ENCODE results near the gene CAMK2B.

CAMK2B gene

GRCh38 chr7:44225566-44226395, 99.6 kb downstream of the CAMK2B start:
- no peak for DNase-seq

DNA sequence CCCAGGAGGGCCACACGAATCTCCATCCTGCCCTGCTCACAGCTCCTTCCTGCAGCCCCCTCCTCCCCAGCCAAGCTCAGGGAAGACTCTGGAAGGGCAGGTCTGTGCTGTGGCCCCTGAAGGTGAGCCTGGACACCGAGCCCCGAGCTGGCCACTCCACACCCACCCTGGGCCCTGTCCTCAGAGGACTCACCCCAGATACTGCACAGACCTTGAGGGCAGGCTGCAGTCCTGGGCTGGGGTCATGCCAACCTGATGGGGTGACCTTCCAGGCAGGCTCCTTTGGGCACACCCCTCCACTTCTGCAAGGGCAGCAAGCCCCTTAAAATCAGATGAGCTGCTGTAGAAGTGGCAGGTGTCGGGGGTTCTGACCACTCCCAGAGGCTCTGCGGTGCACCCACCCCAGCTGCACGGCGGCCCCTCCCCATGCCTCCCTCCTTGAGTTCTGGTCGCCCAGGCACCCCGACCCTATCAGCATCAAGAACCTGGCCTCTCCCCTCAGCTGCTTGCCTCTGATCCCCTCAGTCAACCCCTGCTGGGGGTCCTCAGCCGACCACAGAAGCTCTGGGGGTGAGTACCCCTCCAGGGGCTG, 100.3 kb downstream of the CAMK2B start:
- DNase-seq: no peak

- no peak for DNase-seq
Measured at GRCh38 chr7:44224080-44224973, 101.1 kb downstream of the CAMK2B start.

DNA sequence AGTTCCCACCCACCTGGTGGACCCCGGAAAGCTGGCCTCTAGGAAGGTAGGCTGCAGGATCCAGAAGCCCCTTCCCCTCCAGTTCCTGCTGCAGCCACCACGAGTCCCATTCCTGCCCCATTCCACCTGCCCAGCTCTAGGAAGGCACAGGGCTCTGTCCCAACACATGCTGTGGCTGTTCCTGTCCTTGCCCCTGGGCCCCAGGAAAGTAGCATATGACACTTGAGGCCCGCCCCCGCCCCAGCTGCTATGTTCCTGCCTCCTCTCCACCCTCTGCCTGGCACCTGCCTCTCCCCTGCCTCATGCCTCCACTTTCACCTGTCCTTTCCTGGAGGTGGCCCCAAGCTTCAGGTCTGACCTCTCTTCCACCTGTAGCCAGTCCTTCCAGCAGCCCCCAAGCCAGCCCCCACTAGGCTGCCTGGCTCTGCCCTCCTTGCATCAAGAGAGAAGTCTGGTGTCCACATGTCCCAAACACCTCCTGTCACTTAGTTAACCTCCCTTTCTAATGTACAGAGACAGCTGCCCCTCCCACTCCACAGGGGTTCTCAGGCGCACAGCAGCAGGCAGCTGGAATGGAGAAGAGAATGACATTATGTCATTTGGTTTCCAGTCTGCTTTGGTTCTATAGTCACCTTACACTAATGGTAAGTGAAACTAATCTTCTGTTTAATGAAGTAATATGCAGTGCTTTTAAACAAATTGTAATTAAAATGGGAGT, 101.9 kb downstream of the CAMK2B start:
- no peak for DNase-seq

DNA sequence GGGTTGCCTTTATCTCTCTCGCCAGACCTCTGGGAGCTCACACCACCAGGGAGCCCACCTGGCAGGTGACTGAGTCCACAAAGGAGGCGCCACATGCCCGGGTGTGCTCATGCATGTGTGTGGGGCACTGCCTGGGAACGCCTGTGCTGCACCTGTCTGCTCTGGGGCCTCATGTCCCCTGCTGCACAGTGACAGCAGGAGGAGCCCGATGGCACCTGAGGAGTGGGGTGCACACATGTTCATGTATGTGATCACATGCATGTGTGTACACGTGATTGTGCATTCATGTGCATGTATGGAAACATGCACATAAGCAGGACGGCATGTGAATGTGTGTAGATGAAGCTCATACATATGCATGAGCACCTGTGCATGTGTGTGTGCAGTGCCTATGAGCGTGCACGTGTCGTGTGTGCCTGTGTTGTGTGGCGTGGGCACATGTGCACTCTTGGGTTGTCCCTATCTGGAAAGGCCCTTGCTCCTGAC, 102.6 kb downstream of the CAMK2B start:
- no peak for DNase-seq

GRCh38 chr7:44222074-44222473, 103.3 kb downstream of the CAMK2B start:
- DNase-seq: no peak

- no peak for DNase-seq
Measured at GRCh38 chr7:44221231-44221791, 104.1 kb downstream of the CAMK2B start.

DNA sequence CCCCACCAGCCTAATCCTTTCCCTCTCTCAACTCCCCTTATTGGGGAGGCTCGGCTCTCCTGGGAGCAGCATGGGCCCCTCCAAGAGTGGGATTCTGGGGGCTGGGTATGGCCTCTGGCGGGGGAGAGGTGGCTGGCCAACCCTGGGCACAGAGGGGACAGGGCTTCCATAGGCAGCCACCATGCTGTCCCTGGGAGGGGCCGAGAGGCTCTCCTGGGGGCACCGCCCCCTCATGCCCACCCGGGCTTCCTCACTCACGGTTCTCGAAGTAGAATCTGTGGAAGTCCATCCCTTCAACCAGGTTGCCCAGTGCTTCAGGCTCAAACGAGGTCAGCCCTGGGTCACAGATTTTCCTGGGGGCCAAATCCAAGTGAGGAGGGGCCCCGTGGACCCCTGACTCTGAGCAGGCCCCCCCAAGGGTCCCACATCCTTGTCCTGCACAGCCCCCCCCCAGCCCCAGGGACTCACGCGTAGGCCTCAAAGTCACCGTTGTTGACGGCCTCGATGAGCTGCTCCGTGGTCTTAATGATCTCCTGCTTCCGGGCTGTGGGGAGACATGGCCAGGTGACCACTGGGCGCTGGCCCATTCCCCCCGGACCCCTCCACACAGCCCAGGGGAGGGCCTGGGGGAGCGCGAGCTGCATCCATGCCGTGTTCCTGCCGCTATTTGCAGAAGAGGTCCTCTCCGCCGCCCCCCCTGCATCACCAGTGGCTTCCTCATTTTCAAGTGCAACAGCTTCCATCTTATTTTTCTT, 104.9 kb downstream of the CAMK2B start:
- no peak for DNase-seq

- DNase-seq: no peak
Measured at GRCh38 chr7:44220046-44220357, 105.4 kb downstream of the CAMK2B start.

- no peak for DNase-seq
Measured at GRCh38 chr7:44219371-44220045, 105.9 kb downstream of the CAMK2B start.

GRCh38 chr7:44218418-44219201, 106.8 kb downstream of the CAMK2B start:
- no peak for DNase-seq

- no peak for DNase-seq
Measured at GRCh38 chr7:44217852-44218402, 107.5 kb downstream of the CAMK2B start.

GRCh38 chr7:44217223-44217714, 108.1 kb downstream of the CAMK2B start:
- DNase-seq: no peak

DNA sequence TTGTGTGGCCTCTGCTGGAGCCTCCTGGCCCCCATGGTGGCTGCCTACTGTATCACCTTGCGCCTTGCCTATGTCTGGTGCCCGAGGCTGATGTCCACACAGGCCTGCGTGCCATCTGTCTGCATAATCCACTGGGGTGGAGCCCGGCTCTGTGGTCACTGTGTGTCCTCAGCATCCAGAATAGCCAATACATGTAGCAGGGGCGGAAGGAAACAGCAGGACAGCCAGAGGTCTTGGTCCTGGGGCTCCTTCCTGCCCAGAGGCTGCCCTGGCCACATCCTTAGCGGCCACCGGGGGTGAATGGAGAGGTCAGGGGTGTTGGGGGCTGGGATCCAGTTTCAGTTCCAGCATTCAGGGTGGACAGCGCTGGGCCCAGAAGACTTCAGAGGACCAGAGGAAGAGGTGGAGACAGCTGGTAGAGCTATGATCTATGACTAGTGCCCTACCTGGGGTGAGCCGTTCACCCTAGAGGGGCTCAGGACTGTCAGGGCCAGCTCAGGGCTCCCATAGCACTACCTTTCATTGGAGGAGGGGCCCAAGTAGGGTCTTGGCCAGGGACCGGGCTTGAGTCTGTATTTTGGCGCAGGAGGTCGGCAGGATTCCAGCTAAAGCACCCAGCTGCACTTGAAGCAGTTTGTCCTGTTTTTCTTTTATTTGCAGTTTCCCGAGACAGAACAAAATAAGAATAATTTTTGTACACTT, 108.7 kb downstream of the CAMK2B start:
- no peak for DNase-seq

- DNase-seq: no peak
Measured at GRCh38 chr7:44216019-44216418, 109.4 kb downstream of the CAMK2B start.

DNA sequence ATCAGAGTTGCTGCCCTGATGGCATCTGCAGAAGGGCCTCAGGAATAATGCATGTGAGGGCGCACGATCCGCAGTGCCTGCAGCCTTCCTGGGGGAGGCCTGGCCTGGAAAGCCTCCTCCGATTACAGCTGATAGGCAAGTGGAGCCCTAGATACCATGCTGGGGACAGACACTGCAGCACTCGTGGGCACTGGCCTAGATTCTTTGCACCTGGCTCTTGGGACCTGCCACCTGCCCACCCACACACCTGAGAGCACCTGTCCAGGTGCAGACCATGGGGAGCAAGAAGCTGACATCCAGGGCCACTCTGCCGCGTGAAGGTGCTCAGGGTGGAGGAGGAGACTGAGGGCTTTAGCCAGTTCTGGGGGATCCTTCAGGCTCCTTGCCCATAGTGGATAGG, 109.9 kb downstream of the CAMK2B start:
- no peak for DNase-seq

DNA sequence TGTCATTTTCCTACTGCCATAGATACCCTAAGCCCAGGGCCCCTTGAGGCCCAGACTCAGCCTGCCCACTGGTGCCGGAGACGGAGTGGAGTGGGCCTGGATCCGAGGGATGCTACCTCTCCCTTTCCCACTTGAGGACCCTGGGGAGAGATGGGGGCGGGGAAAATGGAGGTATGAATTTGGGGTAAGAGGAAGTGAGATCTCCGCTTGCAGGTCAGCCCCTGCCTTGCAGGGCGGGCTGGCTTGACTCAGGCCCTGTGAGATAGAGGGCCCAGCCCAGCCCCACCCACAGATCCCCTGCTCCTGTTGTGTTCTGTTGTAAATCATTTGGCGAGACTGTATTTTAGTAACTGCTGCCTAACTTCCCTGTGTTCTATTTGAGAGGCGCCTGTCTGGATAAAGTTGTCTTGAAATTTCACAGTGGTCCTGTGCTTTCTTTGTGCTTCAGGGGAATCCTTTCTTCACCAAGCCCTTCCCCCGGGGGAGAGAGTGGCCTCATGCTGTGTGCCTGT, 111.5 kb downstream of the CAMK2B start:
- DNase-seq: no peak

- no peak for DNase-seq
Measured at GRCh38 chr7:44213206-44213876, 112.1 kb downstream of the CAMK2B start.

All from stimulated activated CD4-positive, alpha-beta T cell treated with anti-CD3 and anti-CD28 coated beads, Interleukin-12 subunit alpha, Interleukin-12 subunit beta, amount 100 ng/mL, for 4 hours (primary cell).